ENCODE data around the gene GTPBP6.
"Not testable (repeated sequence)": the region's sequence is repeated elsewhere in the genome, so short reads cannot be mapped to it uniquely, and the experiment has no call there.

DNA sequence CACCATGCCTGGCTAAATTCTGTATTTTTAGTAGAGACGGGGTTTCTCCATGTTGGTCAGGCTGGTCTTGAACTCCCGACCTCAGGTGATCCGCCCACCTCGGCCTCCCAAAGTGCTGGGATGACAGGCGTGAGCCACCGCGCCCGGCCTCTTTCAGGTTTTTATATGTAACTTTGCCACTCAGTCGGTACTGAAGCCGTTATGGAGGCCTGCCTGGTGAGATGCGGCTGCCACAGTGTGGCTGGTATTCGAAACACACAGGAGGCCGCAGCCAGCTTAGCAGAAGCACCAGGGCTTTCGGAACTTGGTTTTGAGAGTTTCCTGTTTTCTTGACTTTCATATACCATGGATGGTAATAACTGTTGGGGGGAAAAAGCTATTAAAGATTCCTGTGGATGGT, 6.1 kb upstream of the GTPBP6 start:
- not testable (repeated sequence) for TF ChIP-seq POLR2A (IDR thresholded peaks at IDR 0.05; ENCODE audit: low read depth, low read length); CTCF (IDR thresholded peaks at IDR 0.05; ENCODE audit: extremely low read depth in 1 of 2, insufficient read depth in 1 of 2, low read depth in 1 of 2, low read length in 2 of 2)
